HepG2 (cell line): Measurements from ENCODE around the gene C4B. TPM values are rescaled to one million over a fixed set of nuclear protein-coding genes. Genes with fewer than 3 reads are reported as not detected.

Experiments used
- DNMT3B ChIP-seq: conservative IDR thresholded peaks from 2 replicates; pipeline ENCODE4 v1.6.1; 2016; ENCODE audit warnings: missing biosample characterization, control low read depth
- DPF2 ChIP-seq: sonication (generic); formaldehyde crosslinking; IDR thresholded peaks from 2 replicates; pipeline ENCODE4 v1.4.0; 2020; ENCODE audit warnings: mild to moderate bottlenecking, low read depth, missing genetic modification reagents, borderline replicate concordance
- FOXA1 ChIP-seq, 2 experiments: fragments of 450-650 bp in 1 of 2; sonication (generic) in 1 of 2; formaldehyde crosslinking in 1 of 2; IDR thresholded peaks; 2 replicates each; pipeline versions ENCODE4 v1.4.0 to v1.6.1; 2016 to 2020; ENCODE audit warnings: missing genetic modification reagents in 1 of 2
- HDAC2 ChIP-seq: sonication (generic); formaldehyde crosslinking; IDR thresholded peaks from 2 replicates; pipeline ENCODE4 v1.4.0; 2020; ENCODE audit warnings: missing genetic modification reagents
- PRDM15 ChIP-seq: sonication (generic); formaldehyde crosslinking; IDR thresholded peaks from 2 replicates; pipeline ENCODE4 v1.4.0; 2020; ENCODE audit warnings: missing genetic modification reagents
- TEF ChIP-seq: sonication (generic); formaldehyde crosslinking; IDR thresholded peaks from 2 replicates; pipeline ENCODE4 v1.5.0; 2020; ENCODE audit warnings: missing genetic modification reagents
- ZNF337 ChIP-seq: sonication (generic); formaldehyde crosslinking; IDR thresholded peaks from 2 replicates; pipeline ENCODE4 v1.5.1; 2020; ENCODE audit warnings: missing genetic modification reagents, low read depth, mild to moderate bottlenecking, borderline replicate concordance
- ZNF512B ChIP-seq: sonication (generic); formaldehyde crosslinking; IDR thresholded peaks from 2 replicates; pipeline ENCODE4 v1.5.1; 2020; ENCODE audit warnings: missing genetic modification reagents, mild to moderate bottlenecking, borderline replicate concordance
- ZNF891 ChIP-seq: sonication (generic); formaldehyde crosslinking; IDR thresholded peaks from 2 replicates; pipeline ENCODE4 v1.5.0; 2020; ENCODE audit warnings: mild to moderate bottlenecking, missing genetic modification reagents
- polyA plus RNA-seq, 8 experiments: library from polyadenylated mRNA; depleted of rRNA in 3 of 8; stranded (reverse) in 7 of 8; unstranded in 1 of 8; fragments of >200 nt; fragmentation: Illumina TruSeq in 4 of 8; extraction: Trizol in 4 of 8; gene quantifications; 2 replicates each; pipeline versions ENCODE4 v1.2.1 to v1.2.3, GENCODE V29; 2011 to 2016; ENCODE audit warnings: low read depth in 4 of 8, missing spikeins in 1 of 8, mixed read lengths in 1 of 8; ENCODE audit not compliant: insufficient read depth in 1 of 8
- total RNA-seq, 5 experiments: library from RNA; depleted of rRNA; stranded (reverse); fragments of >200 nt; fragmentation: Illumina TruSeq; extraction: Trizol; gene quantifications; 2 replicates each; pipeline ENCODE4 v1.2.3, GENCODE V29; 2016; ENCODE audit warnings: low read depth in 1 of 5
- TF ChIP-seq, protein P1 (sequence below): sonication (generic); formaldehyde crosslinking; IDR thresholded peaks from 2 replicates; pipeline ENCODE4 v1.4.0; 2020; ENCODE audit warnings: missing genetic modification reagents, borderline replicate concordance
- TF ChIP-seq, protein P2 (sequence below): sonication (generic); formaldehyde crosslinking; IDR thresholded peaks from 2 replicates; pipeline ENCODE4 v1.5.1; 2020; ENCODE audit warnings: mild to moderate bottlenecking, missing genetic modification reagents

C4B gene
- total and polyA plus RNA-seq, 2 of the 13 experiments (the other 11 are each of a cell fraction or from before 2014, with no cell fraction given), result 167 to 538 TPM

DNA sequence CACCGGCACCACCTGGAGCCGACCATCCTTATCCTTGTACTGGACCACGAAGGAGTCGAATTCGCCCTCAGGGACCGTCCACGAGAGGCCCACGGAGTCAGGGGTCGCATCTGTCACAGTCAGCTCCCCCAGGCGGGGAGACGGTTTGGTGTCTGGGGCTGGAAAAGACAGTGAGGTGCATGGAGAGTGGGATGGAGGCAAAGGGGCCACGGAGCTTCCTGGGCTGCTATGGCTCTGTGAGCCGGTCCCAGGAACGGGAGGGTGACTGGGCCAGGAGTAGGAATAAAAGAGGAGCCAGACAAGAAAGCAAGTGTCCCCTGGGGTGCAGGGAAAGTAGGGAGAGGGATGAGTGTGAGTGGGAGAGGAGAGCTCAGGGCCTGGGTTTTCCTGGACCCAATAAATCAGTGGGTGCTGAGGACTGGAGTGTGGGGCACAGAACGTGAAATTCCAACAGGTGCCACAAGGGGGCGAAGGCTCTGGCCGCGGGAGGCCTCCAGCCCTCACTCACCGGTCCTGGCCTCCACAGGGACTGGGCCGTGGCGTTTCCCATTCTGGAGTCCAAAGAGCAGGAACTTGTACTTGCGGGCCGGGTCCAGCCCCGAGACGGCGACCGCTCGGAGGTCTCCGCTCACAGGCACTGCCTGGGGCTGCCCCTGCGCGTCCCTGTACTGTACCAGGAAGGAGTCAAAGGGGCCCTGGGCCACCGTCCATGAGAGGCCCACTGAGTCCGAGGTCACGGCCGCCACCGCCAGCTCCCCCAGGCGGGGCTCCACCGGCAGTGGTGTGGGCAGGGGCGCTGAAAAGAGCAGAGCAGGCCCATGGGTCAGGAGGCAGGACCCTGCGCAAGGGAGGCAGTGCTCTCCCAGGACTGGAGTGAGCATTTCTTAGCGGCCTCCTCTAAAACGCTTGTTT, 33.5 kb downstream of the C4B start (continued):
- TF ChIP-seq FOXA1 (IDR thresholded peaks at IDR 0.05), result no peak
- no peak; the same call in 1 of the 2 replicates for TF ChIP-seq FOXA1 (CRISPR knock-in tag; IDR thresholded peaks at IDR 0.05)
- TF ChIP-seq TEF (CRISPR knock-in tag), result peak; percentile 45; the same call in 1 of the 2 replicates
- peak; percentile 93; the same call in 1 of the 2 replicates for TF ChIP-seq ZNF337 (CRISPR knock-in tag)
- TF ChIP-seq PRDM15 (CRISPR knock-in tag), result peak; percentile 85
- TF ChIP-seq, protein P1, sequence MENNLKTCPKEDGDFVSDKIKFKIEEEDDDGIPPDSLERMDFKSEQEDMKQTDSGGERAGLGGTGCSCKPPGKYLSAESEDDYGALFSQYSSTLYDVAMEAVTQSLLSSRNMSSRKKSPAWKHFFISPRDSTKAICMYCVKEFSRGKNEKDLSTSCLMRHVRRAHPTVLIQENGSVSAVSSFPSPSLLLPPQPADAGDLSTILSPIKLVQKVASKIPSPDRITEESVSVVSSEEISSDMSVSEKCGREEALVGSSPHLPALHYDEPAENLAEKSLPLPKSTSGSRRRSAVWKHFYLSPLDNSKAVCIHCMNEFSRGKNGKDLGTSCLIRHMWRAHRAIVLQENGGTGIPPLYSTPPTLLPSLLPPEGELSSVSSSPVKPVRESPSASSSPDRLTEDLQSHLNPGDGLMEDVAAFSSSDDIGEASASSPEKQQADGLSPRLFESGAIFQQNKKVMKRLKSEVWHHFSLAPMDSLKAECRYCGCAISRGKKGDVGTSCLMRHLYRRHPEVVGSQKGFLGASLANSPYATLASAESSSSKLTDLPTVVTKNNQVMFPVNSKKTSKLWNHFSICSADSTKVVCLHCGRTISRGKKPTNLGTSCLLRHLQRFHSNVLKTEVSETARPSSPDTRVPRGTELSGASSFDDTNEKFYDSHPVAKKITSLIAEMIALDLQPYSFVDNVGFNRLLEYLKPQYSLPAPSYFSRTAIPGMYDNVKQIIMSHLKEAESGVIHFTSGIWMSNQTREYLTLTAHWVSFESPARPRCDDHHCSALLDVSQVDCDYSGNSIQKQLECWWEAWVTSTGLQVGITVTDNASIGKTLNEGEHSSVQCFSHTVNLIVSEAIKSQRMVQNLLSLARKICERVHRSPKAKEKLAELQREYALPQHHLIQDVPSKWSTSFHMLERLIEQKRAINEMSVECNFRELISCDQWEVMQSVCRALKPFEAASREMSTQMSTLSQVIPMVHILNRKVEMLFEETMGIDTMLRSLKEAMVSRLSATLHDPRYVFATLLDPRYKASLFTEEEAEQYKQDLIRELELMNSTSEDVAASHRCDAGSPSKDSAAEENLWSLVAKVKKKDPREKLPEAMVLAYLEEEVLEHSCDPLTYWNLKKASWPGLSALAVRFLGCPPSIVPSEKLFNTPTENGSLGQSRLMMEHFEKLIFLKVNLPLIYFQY (CRISPR knock-in tag), result peak; percentile 100
- TF ChIP-seq, protein P2, sequence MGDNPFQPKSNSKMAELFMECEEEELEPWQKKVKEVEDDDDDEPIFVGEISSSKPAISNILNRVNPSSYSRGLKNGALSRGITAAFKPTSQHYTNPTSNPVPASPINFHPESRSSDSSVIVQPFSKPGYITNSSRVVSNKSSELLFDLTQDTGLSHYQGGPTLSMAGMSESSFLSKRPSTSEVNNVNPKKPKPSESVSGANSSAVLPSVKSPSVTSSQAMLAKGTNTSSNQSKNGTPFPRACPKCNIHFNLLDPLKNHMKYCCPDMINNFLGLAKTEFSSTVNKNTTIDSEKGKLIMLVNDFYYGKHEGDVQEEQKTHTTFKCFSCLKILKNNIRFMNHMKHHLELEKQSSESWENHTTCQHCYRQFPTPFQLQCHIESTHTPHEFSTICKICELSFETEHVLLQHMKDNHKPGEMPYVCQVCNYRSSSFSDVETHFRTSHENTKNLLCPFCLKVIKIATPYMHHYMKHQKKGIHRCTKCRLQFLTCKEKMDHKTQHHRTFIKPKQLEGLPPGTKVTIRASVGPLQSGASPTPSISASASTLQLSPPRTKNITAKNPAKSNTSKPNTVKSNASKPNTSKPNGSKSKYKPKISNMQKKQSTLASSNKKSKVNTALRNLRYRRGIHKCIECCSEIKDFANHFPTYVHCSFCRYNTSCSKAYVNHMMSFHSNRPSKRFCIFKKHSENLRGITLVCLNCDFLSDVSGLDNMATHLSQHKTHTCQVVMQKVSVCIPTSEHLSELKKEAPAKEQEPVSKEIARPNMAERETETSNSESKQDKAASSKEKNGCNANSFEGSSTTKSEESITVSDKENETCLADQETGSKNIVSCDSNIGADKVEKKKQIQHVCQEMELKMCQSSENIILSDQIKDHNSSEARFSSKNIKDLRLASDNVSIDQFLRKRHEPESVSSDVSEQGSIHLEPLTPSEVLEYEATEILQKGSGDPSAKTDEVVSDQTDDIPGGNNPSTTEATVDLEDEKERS, result peak; percentile 95
- TF ChIP-seq ZNF891 (CRISPR knock-in tag), result no peak
- peak; percentile 84 for TF ChIP-seq HDAC2
- no peak for TF ChIP-seq ZNF512B (CRISPR knock-in tag)
- TF ChIP-seq DNMT3B, result 0 out of 2 replicates have a peak, but pooled peaks have one; percentile 16
- peak; percentile 36; the same call in 1 of the 2 replicates for TF ChIP-seq DPF2 (CRISPR knock-in tag)
